Activated T-cell treated with anti-CD3 and anti-CD28 coated beads for 24 hours (primary cell): ENCODE results near the gene GFER.
"Not testable (repeated sequence)": the region's sequence is repeated elsewhere in the genome, so short reads cannot be mapped to it uniquely, and the experiment has no call there.

Experiments
- DNase-seq: peaks from one replicate; pipeline ENCODE4 v3.0.0-alpha.2; 2020; ENCODE audit warnings: low read depth

Gene GFER

DNA sequence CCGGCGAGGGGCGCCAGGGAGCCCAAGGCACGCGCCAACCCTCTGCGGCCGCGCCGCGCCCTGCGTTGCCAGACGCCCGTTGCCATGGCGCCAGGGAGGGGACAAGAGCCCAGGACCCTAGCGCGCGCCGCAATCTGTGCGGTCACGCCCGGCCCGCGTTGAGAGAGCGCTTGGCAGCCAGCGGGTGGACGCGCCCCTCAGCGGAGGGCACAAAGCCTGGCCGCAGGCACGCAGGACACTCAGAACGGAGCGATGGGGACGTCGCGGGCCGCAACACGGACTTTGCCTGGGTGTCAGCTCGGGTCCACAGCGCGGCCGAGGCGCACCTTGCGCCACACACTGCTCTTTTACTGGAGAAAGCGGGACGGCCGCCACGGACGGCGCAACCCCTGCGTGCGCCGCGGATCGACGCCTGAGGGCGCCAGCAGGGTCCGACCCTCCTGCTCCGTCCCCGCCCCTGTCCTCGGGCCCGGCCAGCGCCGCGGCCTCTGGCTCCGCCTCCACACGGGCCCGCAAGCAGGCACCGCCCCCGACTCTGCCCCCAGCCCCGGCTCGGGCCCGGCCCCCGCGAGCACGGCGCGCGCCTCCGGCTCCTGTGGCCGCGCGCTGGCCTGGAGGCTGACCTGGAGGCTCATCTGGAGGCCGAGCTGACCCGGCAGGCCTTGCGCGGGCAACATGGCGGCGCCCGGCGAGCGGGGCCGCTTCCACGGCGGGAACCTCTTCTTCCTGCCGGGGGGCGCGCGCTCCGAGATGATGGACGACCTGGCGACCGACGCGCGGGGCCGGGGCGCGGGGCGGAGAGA is at the start of gene GFER:
Gene GFER (plus strand): TSS at position 650 of the 803 bp plus-strand sequence. CDS start 26 bp downstream, at position 676.
- peak; percentile 69 for DNase-seq

- DNase-seq, result no peak
Measured at GRCh38 chr16:1936945-1937479, 47.0 kb upstream of the GFER start.

DNA sequence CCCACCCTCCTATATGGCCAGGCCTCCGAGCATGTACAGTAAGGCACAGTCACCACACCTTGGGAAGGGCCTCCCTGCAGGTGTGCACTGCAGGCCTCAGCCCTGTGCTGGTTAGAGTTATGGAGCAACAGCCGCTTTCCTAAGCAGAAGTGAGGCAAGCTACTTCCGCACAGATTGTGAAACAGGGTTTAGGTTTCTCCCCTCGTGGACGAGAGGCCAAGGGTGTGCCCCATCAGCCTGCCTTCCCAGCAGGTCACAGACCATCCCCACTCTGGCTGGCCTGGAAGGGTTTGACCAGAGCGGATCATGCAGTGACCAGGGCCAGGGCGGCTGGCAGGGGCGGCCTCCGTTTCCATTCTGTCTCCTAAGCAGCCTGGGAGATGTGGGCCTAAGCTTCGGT is 45.7 kb upstream of the GFER start:
- no peak for DNase-seq

- DNase-seq, result no peak
Measured at GRCh38 chr16:1938910-1939309, 45.1 kb upstream of the GFER start.

- DNase-seq, result not testable (repeated sequence)
Measured at GRCh38 chr16:1939833-1940232, 44.2 kb upstream of the GFER start.

- DNase-seq, result no peak
Measured at GRCh38 chr16:1940273-1941161, 43.5 kb upstream of the GFER start.

DNA sequence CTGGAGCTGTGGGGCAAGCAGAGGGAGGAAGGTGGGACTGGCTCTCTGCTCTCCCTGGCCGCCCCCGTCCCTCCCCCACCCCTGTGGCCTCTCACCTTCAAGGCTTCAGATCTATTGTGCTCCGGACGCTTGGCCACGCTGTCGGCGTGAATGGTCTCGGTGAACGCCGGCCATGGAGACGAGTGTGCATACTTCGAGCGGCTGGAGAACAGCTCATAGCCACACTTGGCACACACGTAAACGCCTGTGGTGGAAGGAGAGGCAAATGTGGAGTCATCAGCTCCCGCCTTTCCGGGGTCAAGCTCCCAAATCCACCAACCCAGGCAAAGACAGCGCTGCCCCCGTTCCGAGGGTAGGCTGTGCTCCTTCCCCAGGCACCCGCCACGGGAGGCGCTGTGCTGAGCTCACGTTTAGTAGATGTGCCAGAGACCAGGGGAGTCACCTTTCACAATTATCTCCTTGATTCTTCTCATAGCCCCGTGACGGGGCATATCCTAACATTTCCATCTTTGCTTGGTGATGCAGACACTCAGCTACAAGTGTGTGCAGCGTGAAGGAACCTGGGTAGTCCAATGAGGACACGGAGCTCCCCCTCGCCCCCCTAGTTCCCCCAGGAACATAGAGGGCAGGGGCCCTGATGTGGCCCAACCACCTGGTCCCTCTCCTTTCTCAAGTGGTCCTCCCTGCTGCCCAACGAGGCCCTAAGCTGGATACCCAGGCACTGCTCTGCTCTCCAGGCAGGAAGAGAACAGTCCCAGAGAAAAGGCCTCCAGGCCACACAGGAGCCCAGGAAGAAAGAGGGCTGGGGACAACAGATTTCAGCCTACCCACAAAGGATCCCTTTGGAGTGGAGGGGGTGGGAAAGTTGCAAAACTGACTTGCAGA is 42.6 kb upstream of the GFER start:
- DNase-seq, result no peak

GRCh38 chr16:1942047-1942809 is 41.8 kb upstream of the GFER start:
- DNase-seq, result no peak

- peak; percentile 98 for DNase-seq
Measured at GRCh38 chr16:1942810-1943726, 40.9 kb upstream of the GFER start, which contains the start of gene MSRB1. TSS of gene MSRB1 (minus strand) at chr16:1943199. CDS start at chr16:1943156, 43 bp downstream.

DNA sequence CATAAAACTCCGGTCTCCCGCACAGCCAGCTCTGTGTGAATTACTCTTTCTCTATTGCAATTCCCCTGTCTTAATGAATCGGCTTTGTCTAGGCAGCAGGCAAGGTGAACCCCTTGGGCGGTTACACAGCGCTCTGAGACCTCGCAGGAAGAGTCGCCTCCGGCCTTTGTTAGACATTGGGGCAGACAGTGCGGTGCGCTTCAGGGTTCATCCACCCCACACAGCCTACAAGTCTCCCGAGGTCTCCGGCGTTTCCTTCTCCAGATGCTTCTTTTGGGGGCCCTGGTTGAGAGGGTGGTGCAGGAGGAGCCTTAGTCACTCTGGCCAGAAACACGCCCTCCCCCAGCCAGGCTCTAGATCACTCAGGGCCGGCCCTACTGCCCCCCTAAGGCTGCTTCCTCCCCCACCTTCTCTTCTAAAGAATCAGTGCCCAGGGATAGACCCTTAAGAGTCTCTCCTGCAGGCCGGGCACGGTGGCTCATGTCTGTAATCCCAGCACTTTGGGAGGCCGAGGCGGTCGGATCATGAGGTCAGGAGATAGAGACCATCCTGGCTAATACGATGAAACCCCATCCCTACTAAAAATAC is 39.3 kb upstream of the GFER start:
- no peak for DNase-seq

GRCh38 chr16:1945559-1946391 is 38.2 kb upstream of the GFER start:
- DNase-seq, result no peak

- DNase-seq, result no peak
Measured at GRCh38 chr16:1946495-1947368, 37.3 kb upstream of the GFER start.

DNA sequence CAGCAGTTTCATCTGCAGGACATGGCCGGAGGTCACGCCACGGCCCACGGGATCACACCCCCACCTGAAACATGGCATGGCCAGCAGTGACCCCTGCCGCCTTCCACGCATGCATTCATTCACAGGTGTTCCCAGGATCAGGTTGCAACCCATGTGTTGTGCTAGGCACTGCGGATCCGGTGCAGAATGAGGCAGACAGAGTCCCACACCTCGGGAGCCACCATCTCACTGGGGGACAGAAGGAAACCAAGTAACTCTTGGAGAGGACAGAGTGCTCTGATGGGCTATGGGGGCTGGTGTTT is 36.7 kb upstream of the GFER start:
- no peak for DNase-seq

DNA sequence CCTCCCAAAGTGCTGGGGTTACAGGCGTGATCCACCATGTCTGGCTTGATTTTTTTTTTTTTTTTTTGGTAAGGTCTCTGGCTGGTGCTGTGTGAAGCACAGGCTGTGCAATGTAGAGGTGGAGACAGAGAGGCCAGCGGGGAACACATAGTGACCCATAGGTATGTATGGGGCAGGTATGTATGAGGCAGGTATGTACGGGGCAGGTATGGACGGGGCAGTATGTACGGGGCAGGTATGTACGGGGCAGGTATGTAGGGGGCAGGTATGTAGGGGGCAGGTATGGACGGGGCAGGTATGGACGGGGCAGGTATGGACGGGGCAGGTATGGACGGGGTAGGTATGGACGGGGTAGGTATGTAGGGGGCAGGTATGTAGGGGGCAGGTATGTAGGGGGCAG is 34.5 kb upstream of the GFER start:
- no peak for DNase-seq

GRCh38 chr16:1950047-1950446 is 33.9 kb upstream of the GFER start:
- DNase-seq, result no peak

DNA sequence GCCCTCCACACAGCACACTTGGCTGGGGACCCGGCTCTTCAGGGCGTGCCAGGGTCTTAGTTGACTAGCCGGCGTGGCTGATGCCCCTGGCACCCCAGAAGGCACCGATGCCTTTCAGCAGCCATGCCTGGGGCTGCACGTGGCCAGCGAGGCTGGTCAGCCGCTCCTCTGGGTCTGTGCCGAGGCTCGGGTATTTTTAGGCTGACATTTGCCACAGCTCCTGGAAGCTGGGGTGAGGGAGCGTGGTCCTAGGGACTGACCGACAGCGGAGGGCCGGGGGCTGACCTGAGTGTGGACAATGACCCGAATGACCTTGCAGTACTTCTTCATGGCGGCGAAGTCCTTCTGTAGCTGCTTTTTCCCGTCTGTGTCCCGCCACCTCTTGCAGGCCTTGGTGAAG is 33.4 kb upstream of the GFER start:
- DNase-seq, result no peak

DNA sequence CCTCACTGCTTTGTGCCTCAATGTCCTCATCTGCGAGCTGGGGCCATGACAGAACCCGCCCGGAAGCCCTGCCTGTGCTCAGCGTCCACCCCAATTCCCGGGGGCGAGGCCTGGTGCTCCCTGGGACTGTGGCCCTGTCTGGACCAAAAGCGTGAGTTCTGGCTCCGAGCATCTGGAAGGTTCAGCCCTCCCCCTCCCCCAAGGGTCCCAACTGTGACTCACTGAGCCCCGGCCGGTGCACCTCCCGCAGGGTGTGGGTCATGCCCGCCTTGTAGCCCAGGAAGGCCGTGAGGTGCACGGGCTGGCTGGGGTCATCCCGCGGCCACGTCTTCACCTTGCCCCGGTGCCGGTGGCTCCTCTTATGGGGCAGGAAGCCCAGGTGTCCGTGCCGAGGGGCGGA is 30.3 kb upstream of the GFER start:
- DNase-seq, result no peak
